SKM-1 (cell line): ENCODE results near the gene EDEM2.
"Not testable (repeated sequence)": the region's sequence is repeated elsewhere in the genome, so short reads cannot be mapped to it uniquely, and the experiment has no call there.

Source experiments
- DNase-seq: peaks from one replicate; lab custom pipeline; 2025; ENCODE audit not compliant: unreplicated experiment; lab: John Stamatoyannopoulos, UW

Gene EDEM2

DNA sequence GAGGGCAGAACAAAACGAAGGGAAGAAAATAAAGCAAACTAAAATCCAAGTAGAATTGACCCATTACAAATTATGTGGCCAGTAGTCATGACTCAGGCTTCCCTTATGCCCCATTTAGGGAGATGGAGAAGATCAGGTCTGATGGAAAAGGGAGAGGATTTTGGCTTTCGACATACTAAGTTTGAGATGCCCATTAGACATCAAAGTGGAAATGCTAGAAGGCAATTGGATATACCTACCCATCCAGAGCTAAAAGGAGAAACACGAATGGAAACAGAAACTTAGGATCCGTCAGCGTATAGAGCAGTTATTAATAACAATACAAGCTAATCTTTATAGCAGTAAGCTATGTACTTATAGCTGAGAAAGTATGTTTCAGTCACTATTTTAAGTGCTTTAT, 59.3 kb downstream of the EDEM2 start:
- no peak for DNase-seq

DNA sequence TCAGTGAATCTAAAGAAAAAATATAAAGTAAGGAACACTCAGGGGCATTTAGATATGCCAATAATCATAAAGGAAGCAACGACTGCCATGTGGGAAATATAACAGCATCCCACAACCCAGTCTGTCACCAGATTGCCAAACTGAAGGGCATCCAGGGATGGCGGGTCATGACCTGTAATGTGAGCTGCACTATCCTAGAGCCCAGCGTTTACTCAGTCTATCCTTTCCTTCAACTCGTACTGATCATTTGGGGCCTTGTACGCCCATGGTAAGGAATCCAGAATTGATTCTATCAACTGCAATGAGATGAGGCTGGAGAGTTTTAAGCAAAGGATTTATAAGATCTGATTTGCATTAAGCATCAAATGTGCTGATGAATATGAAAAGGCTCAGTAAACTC, 59.8 kb downstream of the EDEM2 start:
- DNase-seq: no peak

DNA sequence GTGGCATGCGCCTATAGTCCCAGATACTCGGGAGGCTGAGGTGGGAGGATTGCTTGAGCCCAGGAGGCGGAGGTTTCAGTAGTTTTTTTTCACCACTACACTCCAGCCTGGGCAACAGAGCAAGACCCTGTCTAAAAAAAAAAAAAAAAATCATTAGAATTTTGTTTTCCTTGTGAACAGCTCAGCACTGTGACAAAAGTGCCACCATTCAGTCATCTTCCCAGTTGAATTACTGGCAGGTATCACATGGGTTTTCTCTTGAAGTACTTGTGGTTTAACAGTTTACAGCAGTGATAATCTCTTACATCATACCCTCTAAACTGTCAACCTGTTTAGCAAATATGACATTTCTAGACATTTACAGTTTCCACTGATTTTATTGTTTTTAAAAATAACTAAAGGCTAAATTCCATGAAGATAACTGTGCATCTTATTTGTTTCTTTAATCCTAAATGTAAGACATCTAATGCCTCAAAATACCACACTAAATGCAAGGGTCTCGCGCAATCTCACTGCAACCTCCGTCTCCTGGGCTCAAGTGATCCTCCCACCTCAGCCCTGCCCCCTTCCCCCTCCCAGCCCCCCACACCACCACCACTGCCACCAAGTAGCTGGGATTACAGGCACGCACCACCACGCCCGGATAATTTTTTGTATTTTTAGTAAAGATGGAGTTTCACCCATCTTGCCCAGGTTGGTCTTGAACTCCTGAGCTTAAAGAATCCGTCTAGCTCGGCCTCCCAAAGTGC, 61.5 kb downstream of the EDEM2 start:
- no peak for DNase-seq

DNA sequence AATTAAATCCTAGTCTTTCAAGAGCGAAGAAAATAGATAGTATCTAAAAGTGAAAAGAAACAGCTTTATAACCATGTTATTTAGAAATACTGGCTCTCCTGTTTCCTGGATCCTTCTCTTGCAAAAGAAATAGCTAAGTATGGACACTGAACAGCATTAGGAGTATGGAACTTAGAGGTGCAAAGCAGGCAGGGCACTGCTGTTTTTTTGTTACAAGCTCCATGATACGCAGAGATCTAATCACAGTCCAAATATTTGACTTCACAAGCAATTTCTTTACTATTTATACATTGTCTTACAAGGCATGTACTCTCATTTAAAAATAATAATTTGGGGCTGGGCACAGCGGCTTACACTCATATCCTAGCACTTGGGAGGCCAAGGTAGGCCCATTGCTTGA, 62.1 kb downstream of the EDEM2 start:
- DNase-seq: no peak

DNA sequence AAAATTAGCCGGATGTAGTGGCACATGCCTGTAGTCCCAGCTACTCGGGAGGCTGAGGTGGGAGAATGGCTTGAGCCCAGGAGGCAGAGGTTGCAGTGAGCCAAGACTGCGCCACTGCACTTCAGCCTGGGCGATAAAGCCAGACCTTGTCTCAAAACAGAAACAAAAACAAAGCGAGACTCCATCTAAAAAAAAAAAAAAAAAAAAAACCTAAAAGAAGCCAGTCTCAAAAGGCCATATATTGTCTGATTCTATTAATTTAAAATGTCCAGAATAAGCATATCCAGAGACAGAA, 66.8 kb downstream of the EDEM2 start:
- DNase-seq: not testable (repeated sequence)

DNA sequence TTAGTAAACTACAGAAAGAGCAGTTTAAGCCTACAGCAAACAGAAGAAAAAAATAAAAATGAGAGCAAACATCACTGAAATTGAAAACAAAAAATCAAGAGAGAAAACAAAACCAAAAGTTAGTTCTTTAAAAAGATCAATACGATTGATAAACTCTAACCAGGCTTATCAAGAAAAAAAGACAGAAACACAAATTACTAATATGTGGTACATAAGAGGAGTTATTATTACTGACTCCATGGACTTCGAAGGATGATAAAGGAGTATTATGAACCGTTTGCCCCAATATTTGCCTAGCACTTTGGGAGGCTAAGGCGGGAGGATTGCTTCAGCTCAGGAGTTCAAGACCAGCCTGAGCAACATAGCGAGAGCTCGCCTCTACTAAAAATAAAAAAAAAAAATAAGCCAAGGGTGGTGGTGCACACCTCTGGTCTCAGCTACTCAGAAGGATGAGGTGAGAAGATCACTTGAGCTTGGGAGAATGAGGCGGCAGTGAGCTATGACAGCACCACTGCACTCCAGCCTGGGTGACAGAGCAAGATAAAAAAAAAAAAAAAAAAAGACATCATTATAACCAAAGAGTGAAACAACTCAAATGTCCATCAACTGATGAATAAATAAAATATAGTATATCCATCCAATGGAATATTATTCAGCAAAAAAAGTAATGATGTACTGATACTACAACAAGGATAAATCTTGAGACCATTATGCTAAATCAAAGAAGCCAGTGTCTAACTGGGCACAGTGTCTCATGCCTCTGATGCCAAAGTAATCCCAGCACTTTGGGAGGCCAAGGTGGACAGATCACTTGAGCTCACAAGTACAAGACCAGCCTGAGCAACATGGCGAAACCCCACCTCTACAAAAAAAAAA, 67.4 kb downstream of the EDEM2 start:
- no peak for DNase-seq

DNA sequence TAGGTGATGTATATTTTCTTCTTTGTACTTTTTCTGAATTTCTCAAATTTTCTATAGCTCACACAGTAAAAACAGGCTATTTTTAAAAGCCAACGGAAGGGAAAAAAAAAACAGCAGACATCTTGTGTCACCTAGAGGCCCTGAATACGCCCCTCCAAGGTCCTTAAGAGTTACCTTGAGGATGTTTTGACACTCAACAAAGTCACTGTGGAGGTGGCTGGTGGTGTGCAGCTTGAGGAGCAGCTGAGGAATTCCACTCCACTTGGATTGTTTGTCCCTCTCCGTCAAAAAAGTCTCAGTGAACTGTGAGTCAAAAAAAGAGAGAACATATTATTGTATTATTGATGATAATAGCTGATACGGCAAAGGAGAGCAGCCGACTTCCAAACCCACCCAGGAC, 69.3 kb downstream of the EDEM2 start:
- no peak for DNase-seq

DNA sequence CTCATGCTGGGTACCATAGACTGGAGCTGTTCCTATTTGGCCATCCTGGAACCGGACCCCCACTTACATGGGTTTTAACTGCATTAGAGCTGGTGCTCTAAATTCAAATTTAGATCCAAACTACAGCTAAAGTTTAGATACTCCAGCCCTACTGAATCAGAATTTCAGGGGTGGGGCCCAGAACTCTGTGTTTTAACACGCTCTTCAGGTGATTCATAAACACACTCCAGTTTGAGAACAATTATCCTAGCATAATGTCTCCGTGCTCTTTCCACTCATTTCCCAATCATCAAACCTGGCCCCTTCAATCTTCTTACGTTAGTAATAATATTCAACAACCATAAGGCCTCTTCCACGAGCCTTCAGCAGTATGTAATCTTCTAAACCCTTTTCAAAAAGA, 69.8 kb downstream of the EDEM2 start:
- no peak for DNase-seq

DNA sequence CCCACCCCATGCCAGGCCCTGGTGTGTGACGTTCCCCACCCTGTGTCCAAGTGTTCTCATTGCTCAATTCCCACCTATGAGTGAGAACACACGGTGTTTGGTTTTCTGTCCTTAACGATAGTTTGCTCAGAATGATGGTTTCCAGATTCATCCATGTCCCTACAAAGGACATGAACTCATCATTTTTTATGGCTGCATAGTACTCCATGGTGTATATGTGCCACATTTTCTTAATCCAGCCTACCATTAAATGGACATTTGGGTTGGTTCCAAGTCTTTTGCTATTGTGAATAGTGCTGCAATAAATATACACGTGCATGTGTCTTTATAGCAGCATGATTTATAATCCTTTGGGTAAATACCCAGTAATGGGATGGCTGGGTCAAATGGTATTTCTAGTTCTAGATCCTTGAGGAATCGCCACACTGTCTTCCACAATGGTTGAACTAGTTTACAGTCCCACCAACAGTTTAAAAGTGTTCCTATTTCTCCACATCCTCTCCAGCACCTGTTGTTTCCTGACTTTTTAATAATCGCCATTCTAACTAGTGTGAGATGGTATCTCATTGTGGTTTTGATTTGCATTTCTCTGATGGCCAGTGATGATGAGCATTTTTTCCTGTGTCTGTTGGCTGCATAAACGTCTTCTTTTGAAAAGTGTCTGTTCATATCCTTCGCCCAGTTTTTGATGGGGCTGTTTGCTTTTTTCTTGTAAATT, 75.5 kb downstream of the EDEM2 start:
- not testable (repeated sequence) for DNase-seq

DNA sequence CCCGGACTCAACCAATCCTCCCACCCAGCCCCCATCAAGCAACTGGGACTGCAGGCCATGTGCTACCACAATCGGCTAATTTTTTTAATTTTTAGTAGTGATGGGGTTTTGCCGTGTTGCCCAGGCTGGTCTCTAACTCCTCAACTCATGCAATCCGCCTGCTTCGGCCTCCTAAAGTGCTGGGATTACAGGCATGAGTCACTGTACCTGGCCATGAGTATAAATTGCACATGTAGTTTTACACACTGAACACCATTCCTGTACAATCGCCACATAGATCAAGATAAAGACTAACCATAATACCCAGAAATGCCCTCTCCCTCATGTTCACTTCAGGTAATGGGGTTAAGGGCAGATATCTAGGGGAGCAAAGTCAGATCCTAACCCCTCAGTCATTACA, 80.9 kb downstream of the EDEM2 start:
- DNase-seq: no peak
